ENCODE measurements around the gene SYT2. TPM values are rescaled to one million over a fixed set of nuclear protein-coding genes. Genes with fewer than 3 reads are reported as not detected.

SYT2 gene
- total RNA-seq, 4 donors from 2014 or later, result under 0.01 TPM; not detected in 3

DNA sequence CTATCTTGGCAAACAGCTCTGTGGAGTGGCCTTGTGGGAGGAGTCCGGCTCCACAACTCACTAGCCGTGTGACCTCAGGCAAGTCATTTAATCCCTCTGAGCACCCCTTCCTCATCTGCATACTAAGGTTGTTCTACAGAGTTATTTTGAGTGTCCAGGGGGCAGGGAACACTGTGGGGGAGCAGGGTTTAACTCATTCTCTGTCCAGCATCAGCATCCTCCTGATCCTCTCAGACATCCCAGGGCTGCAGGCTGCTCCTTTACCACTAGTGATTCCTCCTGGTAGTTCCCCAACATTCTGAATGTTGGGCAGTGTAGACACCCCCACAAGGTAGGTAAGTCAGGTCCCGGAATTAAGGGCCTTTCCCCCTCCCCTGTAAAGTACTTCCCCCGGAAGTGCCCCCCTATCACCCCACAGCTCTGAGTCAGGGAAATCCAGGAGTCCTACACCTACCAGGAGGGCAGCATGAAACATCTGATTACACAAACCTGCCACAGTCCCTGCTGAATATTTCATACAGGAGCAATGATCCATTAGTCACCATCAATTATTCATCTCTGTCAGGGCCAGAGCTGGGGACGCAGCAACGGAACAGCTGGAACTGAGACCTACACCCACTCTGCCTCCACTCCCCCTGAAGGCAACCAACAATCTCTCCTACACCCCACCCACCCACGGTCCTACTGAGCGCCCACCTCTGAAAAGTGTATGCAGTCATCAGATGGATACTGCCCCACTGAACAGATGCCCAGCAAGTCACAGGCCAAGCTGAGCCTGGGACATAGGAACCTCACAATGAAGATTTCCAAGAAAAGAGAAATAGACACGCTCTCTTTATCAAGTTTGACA, 20.5 kb downstream of the SYT2 start:
- TF ChIP-seq EP300 (IDR thresholded peaks at IDR 0.05) (no peak), POLR2A (IDR thresholded peaks at IDR 0.05) (no peak)
- peaks cover 0 to 42% of the 10 kb centered on the region in 2 donors for H3K27me3 ChIP-seq
- H3K4me1 ChIP-seq, result no peaks in the 10 kb centered on the region
- WGBS, 2 donors, result 67 to 70% methylated on average over 9 of the region's 9 CpGs
- H3K27ac ChIP-seq, result no peak overlapping the region
- H3K4me3 ChIP-seq, result no peak overlapping the region
- no peaks in the 10 kb centered on the region for H3K36me3 ChIP-seq
- H3K9me3 ChIP-seq, result no peaks in the 10 kb centered on the region
- no peak for DNase-seq (ENCODE audit: low spot score in 2 of 2)

DNA sequence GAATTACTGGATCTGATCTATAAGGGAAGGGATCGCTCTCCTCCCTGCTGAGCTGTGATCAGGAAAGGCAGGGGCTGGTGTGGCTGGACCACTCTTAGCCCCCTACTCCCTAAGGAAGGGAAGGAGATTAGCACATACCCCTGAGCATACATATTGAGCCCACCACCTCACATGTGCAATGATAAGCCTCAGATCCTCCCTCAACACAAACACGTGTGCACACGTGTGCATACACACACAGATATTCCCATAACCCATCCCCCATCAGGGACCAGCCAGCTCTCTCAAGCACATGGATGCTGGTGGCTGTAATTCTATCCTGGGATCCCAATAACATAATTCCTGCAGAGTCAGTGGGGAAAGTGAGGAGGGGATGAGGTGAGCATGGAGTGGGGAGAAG, 21.2 kb downstream of the SYT2 start:
- Histone ChIP-seq H3K9me3 (no peaks in the 10 kb centered on the region), H3K4me1 (no peaks in the 10 kb centered on the region), H3K27ac (no peak overlapping the region), H3K4me3 (no peak overlapping the region), H3K27me3 (peaks cover 0 to 44% of the 10 kb centered on the region in 2 donors), H3K36me3 (no peaks in the 10 kb centered on the region)
- TF ChIP-seq POLR2A (IDR thresholded peaks at IDR 0.05) (no peak), EP300 (IDR thresholded peaks at IDR 0.05) (no peak)
- TF ChIP-seq, protein P1, sequence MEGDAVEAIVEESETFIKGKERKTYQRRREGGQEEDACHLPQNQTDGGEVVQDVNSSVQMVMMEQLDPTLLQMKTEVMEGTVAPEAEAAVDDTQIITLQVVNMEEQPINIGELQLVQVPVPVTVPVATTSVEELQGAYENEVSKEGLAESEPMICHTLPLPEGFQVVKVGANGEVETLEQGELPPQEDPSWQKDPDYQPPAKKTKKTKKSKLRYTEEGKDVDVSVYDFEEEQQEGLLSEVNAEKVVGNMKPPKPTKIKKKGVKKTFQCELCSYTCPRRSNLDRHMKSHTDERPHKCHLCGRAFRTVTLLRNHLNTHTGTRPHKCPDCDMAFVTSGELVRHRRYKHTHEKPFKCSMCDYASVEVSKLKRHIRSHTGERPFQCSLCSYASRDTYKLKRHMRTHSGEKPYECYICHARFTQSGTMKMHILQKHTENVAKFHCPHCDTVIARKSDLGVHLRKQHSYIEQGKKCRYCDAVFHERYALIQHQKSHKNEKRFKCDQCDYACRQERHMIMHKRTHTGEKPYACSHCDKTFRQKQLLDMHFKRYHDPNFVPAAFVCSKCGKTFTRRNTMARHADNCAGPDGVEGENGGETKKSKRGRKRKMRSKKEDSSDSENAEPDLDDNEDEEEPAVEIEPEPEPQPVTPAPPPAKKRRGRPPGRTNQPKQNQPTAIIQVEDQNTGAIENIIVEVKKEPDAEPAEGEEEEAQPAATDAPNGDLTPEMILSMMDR (IDR thresholded peaks at IDR 0.05), result no peak
- DNase-seq (ENCODE audit: low spot score in 2 of 2), result no peak
- 57 to 79% methylated on average over 3 of the region's 3 CpGs for WGBS, 2 donors

DNA sequence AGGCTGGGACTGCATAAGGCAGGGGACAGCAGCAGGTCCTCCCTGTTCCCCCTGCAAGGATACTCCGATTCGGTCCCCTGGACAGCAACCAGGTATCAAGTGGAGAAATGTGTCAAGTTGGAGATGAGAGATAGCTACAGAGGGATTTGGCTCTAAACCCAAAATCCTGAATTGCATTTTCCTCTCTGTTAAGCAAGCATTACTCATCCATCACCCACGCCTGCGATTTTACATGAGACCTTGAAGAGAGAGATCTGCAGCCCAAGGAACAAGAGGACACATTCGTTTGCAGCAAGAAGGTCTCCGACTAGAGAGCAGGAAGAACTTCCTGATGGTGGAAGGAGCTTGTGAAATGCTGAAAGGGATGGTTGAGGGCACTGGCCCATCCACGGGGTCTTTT, 21.9 kb downstream of the SYT2 start:
- Histone ChIP-seq H3K4me1 (no peaks in the 10 kb centered on the region), H3K27ac (no peak overlapping the region), H3K36me3 (no peaks in the 10 kb centered on the region), H3K27me3 (peaks cover 0 to 51% of the 10 kb centered on the region in 2 donors), H3K4me3 (no peak overlapping the region), H3K9me3 (no peaks in the 10 kb centered on the region)
- TF ChIP-seq POLR2A (IDR thresholded peaks at IDR 0.05) (no peak), EP300 (IDR thresholded peaks at IDR 0.05) (no peak)
- TF ChIP-seq, protein P1 (IDR thresholded peaks at IDR 0.05), result no peak
- 74 to 85% methylated on average over 7 of the region's 7 CpGs for WGBS, 2 donors
- DNase-seq (ENCODE audit: low spot score in 2 of 2), result no peak

DNA sequence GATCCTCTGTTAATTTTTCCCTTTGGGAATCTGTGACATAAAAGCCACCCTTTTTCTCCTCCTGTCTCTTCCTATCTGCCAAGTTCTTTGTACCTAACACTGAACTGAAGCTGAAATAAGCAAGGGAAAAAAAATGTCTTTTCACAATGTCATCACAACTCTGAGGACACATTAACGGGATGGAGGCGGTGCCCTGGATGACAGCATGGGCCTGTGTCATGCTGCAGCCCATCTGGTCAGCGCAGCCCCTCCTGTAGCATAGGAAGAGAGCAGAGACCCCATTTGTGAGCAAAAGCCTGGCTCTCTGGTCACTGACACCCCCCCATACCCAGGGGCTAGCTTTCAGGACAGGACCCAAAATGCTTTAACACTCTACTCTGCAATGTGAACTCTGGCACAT, 22.5 kb downstream of the SYT2 start:
- Histone ChIP-seq H3K36me3 (no peaks in the 10 kb centered on the region), H3K27me3 (peaks cover 0 to 54% of the 10 kb centered on the region in 2 donors)

DNA sequence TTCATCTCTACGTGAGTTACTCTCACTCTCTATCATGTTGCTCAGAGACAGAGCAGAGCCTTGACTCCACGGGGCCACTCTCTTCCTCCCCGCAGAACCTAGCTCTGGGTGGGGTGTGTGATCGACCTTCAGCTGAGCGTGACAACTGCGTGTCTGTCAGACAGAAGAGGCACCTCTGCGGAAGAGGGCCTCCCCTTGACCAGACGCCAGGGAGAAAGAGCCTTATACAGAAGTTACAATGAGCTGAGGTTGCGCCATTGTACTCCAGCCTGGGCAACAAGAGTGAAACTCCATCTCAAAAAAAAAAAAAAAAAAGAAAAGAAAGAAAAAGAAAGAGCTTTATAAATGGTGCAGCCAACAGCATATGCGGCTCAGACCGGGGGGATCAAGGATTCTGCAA, 22.9 kb downstream of the SYT2 start:
- no peak for DNase-seq (ENCODE audit: low spot score in 2 of 2)
- no peak for TF ChIP-seq POLR2A (IDR thresholded peaks at IDR 0.05)
- no peak for TF ChIP-seq EP300 (IDR thresholded peaks at IDR 0.05)
- TF ChIP-seq, protein P1 (IDR thresholded peaks at IDR 0.05), result no peak
- Histone ChIP-seq H3K27ac (no peak overlapping the region), H3K4me3 (no peak overlapping the region), H3K9me3 (no peaks in the 10 kb centered on the region), H3K4me1 (no peaks in the 10 kb centered on the region), H3K27me3 (peaks cover 0 to 57% of the 10 kb centered on the region in 2 donors), H3K36me3 (no peaks in the 10 kb centered on the region)
- 53 to 61% methylated on average over 11 of the region's 11 CpGs for WGBS, 2 donors

More for the DNA sequence above, 22.5 kb downstream of the SYT2 start:
- DNase-seq (ENCODE audit: low spot score in 2 of 2), result no peak
- no peaks in the 10 kb centered on the region for H3K4me1 ChIP-seq
- H3K9me3 ChIP-seq, result no peaks in the 10 kb centered on the region
- no peak overlapping the region for H3K4me3 ChIP-seq
- 42 to 54% methylated on average over 3 of the region's 3 CpGs for WGBS, 2 donors
- TF ChIP-seq, protein P1 (IDR thresholded peaks at IDR 0.05), result no peak
- H3K27ac ChIP-seq, result no peak overlapping the region
